GM15510 (cell line): ENCODE measurements around the gene TMEM18.

ENCODE experiments used
- POLR2A ChIP-seq: IDR thresholded peaks from 3 replicates; pipeline ENCODE4 v1.6.1; 2011; ENCODE audit warnings: borderline replicate concordance; ENCODE audit not compliant: insufficient read length; ENCODE audit errors: extremely low read depth

Gene TMEM18

GRCh38 chr2:641872-642815 lies 35.1 kb downstream of the TMEM18 start:
- no peak for TF ChIP-seq POLR2A

- no peak for TF ChIP-seq POLR2A
These were observed 35.9 kb downstream of the TMEM18 start for GRCh38 chr2:641164-641871.

- no peak for TF ChIP-seq POLR2A
These were observed 37.5 kb downstream of the TMEM18 start for GRCh38 chr2:639703-640102.

- no peak for TF ChIP-seq POLR2A
These were observed 39.4 kb downstream of the TMEM18 start for GRCh38 chr2:637804-638203.

- no peak for TF ChIP-seq POLR2A
These were observed 39.8 kb downstream of the TMEM18 start for GRCh38 chr2:637406-637776.

- TF ChIP-seq POLR2A = no peak
These were observed 40.4 kb downstream of the TMEM18 start for GRCh38 chr2:636641-637405.

- TF ChIP-seq POLR2A = no peak
These were observed 41.3 kb downstream of the TMEM18 start for GRCh38 chr2:635687-636621.

GRCh38 chr2:634636-635388 lies 42.4 kb downstream of the TMEM18 start:
- no peak for TF ChIP-seq POLR2A

- no peak for TF ChIP-seq POLR2A
These were observed 43.2 kb downstream of the TMEM18 start for GRCh38 chr2:634041-634440.

GRCh38 chr2:633371-633770 lies 43.8 kb downstream of the TMEM18 start:
- no peak for TF ChIP-seq POLR2A

GRCh38 chr2:632471-632870 lies 44.7 kb downstream of the TMEM18 start:
- no peak for TF ChIP-seq POLR2A

- no peak for TF ChIP-seq POLR2A
These were observed 45.5 kb downstream of the TMEM18 start for GRCh38 chr2:631741-632140.
